VCaP (cell line): ENCODE data around the gene CDKN2B-AS1.

ENCODE experiments used
- H3K27ac ChIP-seq: fragments of 450-650 bp; 2 replicates; pipeline ENCODE4 v1.5.1; 2017
- CTCF ChIP-seq: fragments of 450-650 bp; conservative IDR thresholded peaks from 2 replicates; pipeline ENCODE4 v1.5.1; 2017; ENCODE audit warnings: mild to moderate bottlenecking, moderate library complexity

Gene CDKN2B-AS1

DNA sequence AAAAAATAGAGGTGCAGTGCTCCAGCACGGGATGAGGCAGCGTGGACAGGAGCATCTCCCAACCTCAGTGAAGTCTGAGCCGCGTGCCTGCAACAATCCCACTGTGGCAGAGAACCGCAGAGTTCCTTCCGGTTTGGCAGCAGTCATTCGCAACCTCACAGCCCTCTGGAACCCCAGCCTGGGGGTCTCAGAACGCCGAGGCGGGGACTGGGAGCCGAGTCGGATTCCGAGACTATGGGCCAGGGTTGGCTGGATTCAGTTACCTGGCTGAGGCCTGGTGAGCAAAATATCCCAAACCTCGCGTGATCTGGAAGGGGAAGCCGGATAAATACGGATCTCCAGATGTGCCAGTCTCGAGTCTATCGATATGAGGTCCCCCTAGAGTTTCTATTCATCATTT lies 27.4 kb upstream of the CDKN2B-AS1 start:
- H3K27ac ChIP-seq: no peak overlapping the region
- TF ChIP-seq CTCF: no peak

DNA sequence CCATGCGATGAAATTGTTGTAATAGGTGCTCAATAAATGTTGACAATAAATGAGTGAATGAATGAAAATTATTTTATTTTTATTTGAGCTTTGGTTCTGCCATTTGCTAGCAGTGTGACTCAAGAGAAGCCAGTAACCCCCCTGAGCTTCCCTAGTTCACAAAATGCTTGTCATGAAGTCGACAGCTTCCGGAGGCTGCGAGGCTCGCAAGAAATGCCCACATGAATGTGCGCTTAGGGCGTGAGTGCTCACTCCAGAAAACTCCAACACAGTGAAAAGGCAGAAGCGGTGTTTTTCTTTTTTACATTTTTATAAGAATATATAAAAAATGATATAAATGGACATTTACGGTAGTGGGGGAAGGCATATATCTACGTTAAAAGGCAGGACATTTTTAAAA lies 26.9 kb upstream of the CDKN2B-AS1 start:
- no peak overlapping the region for H3K27ac ChIP-seq
- no peak for TF ChIP-seq CTCF

- no peak for TF ChIP-seq CTCF
- H3K27ac ChIP-seq: no peak overlapping the region
Measured at GRCh38 chr9:21968331-21969010, 26.1 kb upstream of the CDKN2B-AS1 start.

DNA sequence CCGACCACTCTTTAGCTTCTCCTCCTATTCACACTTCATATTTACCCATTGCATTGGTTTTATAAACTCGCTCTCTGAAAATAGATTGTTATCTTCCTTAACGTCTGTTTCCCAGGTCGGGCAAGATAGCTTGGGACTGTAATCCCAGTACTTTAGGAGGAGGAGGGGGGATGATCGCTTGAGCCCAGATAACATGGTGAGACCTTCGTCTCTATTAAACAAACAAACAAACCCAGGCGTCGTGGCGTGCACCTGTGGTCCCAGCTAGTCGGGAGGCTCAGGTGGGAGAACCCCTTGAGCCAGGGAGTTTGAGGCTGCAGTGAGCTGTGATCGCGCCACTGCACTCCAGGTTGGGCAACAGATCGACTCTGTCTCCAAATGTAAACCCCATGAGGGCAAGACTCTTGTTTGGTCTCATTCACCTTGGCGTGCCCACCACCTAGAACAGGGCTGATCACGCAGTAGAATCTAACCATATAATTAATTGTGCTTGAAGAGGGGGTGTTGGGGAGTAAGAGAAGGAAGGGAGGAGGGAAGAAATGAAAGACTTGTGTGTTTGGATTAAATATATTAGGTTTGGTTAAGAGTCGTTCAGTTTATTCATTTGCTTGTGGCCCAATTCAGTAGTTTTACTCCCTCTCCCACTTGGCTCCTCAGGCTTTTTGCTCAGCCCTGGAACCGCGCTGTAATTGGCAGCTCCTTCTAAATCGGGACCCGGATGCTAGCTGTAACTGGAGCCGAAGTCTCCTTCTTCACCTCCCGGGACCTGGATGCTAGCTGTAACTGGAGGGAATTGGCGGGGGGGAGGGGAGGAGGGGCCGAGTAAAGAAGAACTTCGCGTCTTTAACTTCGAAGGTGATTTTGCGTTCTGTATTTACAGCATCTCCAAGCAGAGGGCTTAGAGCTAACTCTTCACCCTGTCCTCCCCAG lies 25.3 kb upstream of the CDKN2B-AS1 start:
- no peak overlapping the region for H3K27ac ChIP-seq
- no peak for TF ChIP-seq CTCF

DNA sequence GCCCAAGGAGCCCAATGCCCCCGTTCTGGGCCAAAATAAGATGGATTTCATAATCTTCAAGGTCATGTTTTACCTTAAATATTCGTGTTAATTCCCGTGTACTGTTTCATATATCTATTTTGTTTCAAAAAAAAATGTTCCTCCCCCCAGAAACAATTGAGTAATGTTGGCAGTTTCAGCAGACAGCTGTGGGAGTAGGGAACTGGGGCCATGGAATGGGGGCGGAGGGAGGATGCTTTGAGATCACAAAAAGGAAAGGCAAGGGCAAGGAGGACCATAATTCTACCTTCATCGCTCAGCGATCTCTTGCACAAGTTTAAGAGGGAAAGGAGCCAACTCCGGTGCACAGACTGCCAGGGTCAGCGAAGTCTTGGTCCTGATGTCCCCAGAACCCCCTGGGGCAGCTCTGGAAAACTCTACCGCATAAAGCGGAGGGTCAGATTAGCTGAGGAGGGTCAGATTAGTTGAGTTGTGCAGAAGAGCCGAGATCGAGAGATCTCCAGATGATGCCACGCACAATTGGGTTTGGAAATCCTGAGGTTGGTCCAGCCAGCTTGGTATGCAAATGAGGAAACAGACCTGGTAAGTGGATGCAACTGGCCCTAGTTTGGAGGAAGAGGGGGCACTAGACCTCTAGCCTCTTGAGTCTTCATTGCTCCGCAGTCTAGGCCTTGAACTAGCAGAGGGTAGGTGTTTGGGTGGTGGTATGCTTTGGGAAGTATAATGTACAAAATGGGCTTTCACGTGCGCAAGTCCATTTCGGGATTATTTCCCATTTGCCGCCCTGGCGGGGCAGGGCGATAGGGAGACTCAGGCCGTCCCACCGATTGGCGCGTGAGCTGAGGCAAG lies 24.4 kb upstream of the CDKN2B-AS1 start:
- H3K27ac ChIP-seq: no peak overlapping the region
- TF ChIP-seq CTCF: no peak

DNA sequence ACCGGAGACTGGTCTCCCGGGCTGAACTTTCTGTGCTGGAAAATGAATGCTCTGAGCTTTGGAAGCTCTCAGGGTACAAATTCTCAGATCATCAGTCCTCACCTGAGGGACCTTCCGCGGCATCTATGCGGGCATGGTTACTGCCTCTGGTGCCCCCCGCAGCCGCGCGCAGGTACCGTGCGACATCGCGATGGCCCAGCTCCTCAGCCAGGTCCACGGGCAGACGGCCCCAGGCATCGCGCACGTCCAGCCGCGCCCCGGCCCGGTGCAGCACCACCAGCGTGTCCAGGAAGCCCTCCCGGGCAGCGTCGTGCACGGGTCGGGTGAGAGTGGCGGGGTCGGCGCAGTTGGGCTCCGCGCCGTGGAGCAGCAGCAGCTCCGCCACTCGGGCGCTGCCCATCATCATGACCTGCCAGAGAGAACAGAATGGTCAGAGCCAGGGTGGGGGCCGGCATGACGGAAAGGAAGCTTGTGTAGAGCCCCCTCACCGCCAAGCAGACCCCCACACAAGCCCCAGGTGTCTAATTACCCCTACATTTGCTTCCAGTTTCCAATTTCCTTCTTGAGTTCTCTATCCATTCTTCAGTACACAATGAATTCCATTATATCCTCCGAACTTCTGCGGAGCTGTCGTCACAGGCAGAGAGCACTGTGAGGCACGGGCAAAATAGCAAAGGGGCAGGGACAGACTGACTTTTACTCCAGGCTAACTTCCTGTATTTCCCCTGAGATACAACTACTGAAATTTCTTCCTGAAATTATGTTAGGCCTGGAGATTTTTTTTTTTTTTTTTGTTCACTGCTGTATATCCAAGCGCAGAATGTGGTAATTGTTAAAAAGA lies 23.6 kb upstream of the CDKN2B-AS1 start:
- H3K27ac ChIP-seq: no peak overlapping the region

More for the DNA sequence above, 23.6 kb upstream of the CDKN2B-AS1 start:
- TF ChIP-seq CTCF: no peak
